ENCODE data around the gene XPO5.

Gene XPO5

GRCh38 chr6:43517505-43518357, 58.1 kb downstream of the XPO5 start:
- Histone ChIP-seq H3K9me3 (ENCODE audit: control insufficient read depth, low read length) (no peaks in the 10 kb centered on the region), H3K36me3 (ENCODE audit: control insufficient read depth, insufficient read depth, low read length) (peaks cover 74% of the 10 kb centered on the region), H3K4me3 (ENCODE audit: extremely low read depth, insufficient read depth, low read length, poor library complexity, severe bottlenecking) (peak overlapping the region; percentile 99), H3K4me1 (ENCODE audit: control insufficient read depth, insufficient read depth, low read length, poor library complexity, severe bottlenecking) (peaks cover 13% of the 10 kb centered on the region), H3K27ac (ENCODE audit: low read depth, low read length, severe bottlenecking) (peak overlapping the region; percentile 33)
- 8 to 11% methylated on average over 10 of the region's 10 CpGs for WGBS, 2 experiments (ENCODE audit: insufficient coverage in 2 of 2)

- Histone ChIP-seq H3K4me3 (ENCODE audit: extremely low read depth, insufficient read depth, low read length, poor library complexity, severe bottlenecking) (peak within 1 kb of the TSS; percentile 99), H3K27ac (ENCODE audit: low read depth, low read length, severe bottlenecking) (peak within 1 kb of the TSS; percentile 87)
- WGBS, 2 experiments (ENCODE audit: insufficient coverage in 2 of 2): 0% methylated on average over 48 to 55 of the region's 57 CpGs
Observed at GRCh38 chr6:43516697-43517504, 58.9 kb downstream of the XPO5 start, which contains the start of the genes POLR1C and YIPF3. Gene POLR1C (plus strand): TSS chr6:43517089. CDS start chr6:43517110, 21 bp downstream. Gene YIPF3 (minus strand): TSS chr6:43516926. CDS start chr6:43516807, 119 bp downstream.

GRCh38 chr6:43516367-43516696, 59.5 kb downstream of the XPO5 start:
- H3K4me1 ChIP-seq (ENCODE audit: control insufficient read depth, insufficient read depth, low read length, poor library complexity, severe bottlenecking): peaks cover 13% of the 10 kb centered on the region
- peak overlapping the region; percentile 87 for H3K27ac ChIP-seq (ENCODE audit: low read depth, low read length, severe bottlenecking)
- H3K36me3 ChIP-seq (ENCODE audit: control insufficient read depth, insufficient read depth, low read length): peaks cover 74% of the 10 kb centered on the region
- WGBS, 2 experiments (ENCODE audit: insufficient coverage in 2 of 2): 4 to 5% methylated on average over 10 of the region's 10 CpGs
- peak overlapping the region; percentile 99 for H3K4me3 ChIP-seq (ENCODE audit: extremely low read depth, insufficient read depth, low read length, poor library complexity, severe bottlenecking)
- no peaks in the 10 kb centered on the region for H3K9me3 ChIP-seq (ENCODE audit: control insufficient read depth, low read length)

More at GRCh38 chr6:43516697-43517504, 58.9 kb downstream of the XPO5 start, which contains the start of the genes POLR1C and YIPF3:
- Histone ChIP-seq H3K9me3 (ENCODE audit: control insufficient read depth, low read length) (no peaks in the 10 kb centered on the region), H3K36me3 (ENCODE audit: control insufficient read depth, insufficient read depth, low read length) (peaks cover 74% of the 10 kb centered on the region), H3K4me1 (ENCODE audit: control insufficient read depth, insufficient read depth, low read length, poor library complexity, severe bottlenecking) (peaks cover 13% of the 10 kb centered on the region)

GRCh38 chr6:43515808-43516207, 60.0 kb downstream of the XPO5 start:
- H3K9me3 ChIP-seq (ENCODE audit: control insufficient read depth, low read length): no peaks in the 10 kb centered on the region
- H3K27ac ChIP-seq (ENCODE audit: low read depth, low read length, severe bottlenecking): no peak overlapping the region
- H3K4me1 ChIP-seq (ENCODE audit: control insufficient read depth, insufficient read depth, low read length, poor library complexity, severe bottlenecking): peaks cover 13% of the 10 kb centered on the region
- peak overlapping the region; percentile 99 for H3K4me3 ChIP-seq (ENCODE audit: extremely low read depth, insufficient read depth, low read length, poor library complexity, severe bottlenecking)
- WGBS, 2 experiments (ENCODE audit: insufficient coverage in 2 of 2): 87 to 93% methylated on average over 9 of the region's 9 CpGs
- H3K36me3 ChIP-seq (ENCODE audit: control insufficient read depth, insufficient read depth, low read length): peaks cover 71% of the 10 kb centered on the region

- H3K27ac ChIP-seq (ENCODE audit: low read depth, low read length, severe bottlenecking): no peak overlapping the region
- WGBS, 2 experiments (ENCODE audit: insufficient coverage in 2 of 2): 94 to 99% methylated on average over 9 of the region's 11 CpGs
- no peaks in the 10 kb centered on the region for H3K9me3 ChIP-seq (ENCODE audit: control insufficient read depth, low read length)
- no peak overlapping the region for H3K4me3 ChIP-seq (ENCODE audit: extremely low read depth, insufficient read depth, low read length, poor library complexity, severe bottlenecking)
- peaks cover 7% of the 10 kb centered on the region for H3K4me1 ChIP-seq (ENCODE audit: control insufficient read depth, insufficient read depth, low read length, poor library complexity, severe bottlenecking)
- H3K36me3 ChIP-seq (ENCODE audit: control insufficient read depth, insufficient read depth, low read length): peaks cover 51% of the 10 kb centered on the region
Observed at GRCh38 chr6:43511824-43512415, 63.9 kb downstream of the XPO5 start.

GRCh38 chr6:43510827-43511163, 65.0 kb downstream of the XPO5 start:
- Histone ChIP-seq H3K4me1 (ENCODE audit: control insufficient read depth, insufficient read depth, low read length, poor library complexity, severe bottlenecking) (peaks cover 6% of the 10 kb centered on the region), H3K27ac (ENCODE audit: low read depth, low read length, severe bottlenecking) (no peak overlapping the region), H3K4me3 (ENCODE audit: extremely low read depth, insufficient read depth, low read length, poor library complexity, severe bottlenecking) (no peak overlapping the region), H3K9me3 (ENCODE audit: control insufficient read depth, low read length) (no peaks in the 10 kb centered on the region), H3K36me3 (ENCODE audit: control insufficient read depth, insufficient read depth, low read length) (peaks cover 53% of the 10 kb centered on the region)
- WGBS, 2 experiments (ENCODE audit: insufficient coverage in 2 of 2): 94 to 99% methylated on average over 7 to 9 of the region's 10 CpGs

- H3K36me3 ChIP-seq (ENCODE audit: control insufficient read depth, insufficient read depth, low read length): peaks cover 53% of the 10 kb centered on the region
- WGBS, 2 experiments (ENCODE audit: insufficient coverage in 2 of 2): 17 to 19% methylated on average over 76 to 88 of the region's 96 CpGs
- H3K9me3 ChIP-seq (ENCODE audit: control insufficient read depth, low read length): no peaks in the 10 kb centered on the region
- H3K4me3 ChIP-seq (ENCODE audit: extremely low read depth, insufficient read depth, low read length, poor library complexity, severe bottlenecking): peak within 1 kb of the TSS; percentile 56
- H3K4me1 ChIP-seq (ENCODE audit: control insufficient read depth, insufficient read depth, low read length, poor library complexity, severe bottlenecking): peaks cover under 1% of the 10 kb centered on the region
- H3K27ac ChIP-seq (ENCODE audit: low read depth, low read length, severe bottlenecking): no peak within 1 kb of the TSS
Observed at GRCh38 chr6:43509984-43510826, 65.6 kb downstream of the XPO5 start, which contains the start of gene LRRC73. Gene LRRC73 (minus strand): TSS chr6:43510346. CDS start chr6:43509785, 561 bp downstream.

DNA sequence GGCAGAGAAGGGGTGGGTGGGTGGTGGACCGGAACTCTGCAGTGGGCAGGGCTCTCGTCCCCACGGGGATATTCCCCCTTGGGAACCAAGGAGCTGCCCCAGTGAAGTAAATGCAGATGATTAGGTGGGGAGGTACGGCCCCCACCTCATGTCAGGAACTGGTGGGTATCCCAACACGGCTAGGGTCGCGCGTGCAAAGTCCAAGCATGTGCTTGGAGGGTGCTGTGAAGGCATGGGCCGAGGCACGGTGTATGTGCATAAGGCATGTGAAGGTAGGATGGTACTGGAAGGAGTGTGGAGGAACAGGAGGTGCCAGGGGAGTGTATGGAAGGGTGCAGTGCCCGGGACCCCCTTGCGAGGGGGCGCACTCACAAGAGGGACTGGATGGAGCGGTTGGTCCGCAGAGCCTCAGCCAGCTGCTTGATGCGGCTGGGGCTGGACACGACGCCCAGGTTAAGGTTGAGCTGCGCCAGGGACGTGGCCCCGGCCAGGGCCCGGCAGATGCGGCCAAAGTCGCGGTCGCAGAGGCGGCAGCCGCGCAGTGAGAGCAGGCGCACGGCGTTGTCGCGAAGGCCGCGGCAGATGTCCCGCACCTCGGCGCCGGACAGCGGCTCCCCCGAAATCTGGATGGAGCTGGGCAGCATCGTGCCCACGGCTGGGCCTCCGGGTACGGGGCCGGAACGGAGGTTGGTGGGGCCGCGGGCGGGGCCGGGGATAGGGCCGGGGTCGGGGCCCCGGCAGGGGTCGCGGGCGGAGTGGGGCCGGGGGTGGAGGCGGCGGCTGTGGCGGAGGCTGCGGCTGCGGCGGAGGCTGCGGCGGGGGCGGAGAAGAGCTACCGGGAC, 66.5 kb downstream of the XPO5 start:
- Histone ChIP-seq H3K27ac (ENCODE audit: low read depth, low read length, severe bottlenecking) (no peak overlapping the region), H3K36me3 (ENCODE audit: control insufficient read depth, insufficient read depth, low read length) (peaks cover 53% of the 10 kb centered on the region), H3K9me3 (ENCODE audit: control insufficient read depth, low read length) (no peaks in the 10 kb centered on the region), H3K4me1 (ENCODE audit: control insufficient read depth, insufficient read depth, low read length, poor library complexity, severe bottlenecking) (no peaks in the 10 kb centered on the region), H3K4me3 (ENCODE audit: extremely low read depth, insufficient read depth, low read length, poor library complexity, severe bottlenecking) (peak overlapping the region; percentile 56)
- WGBS, 2 experiments (ENCODE audit: insufficient coverage in 2 of 2): 12 to 20% methylated on average over 41 to 59 of the region's 69 CpGs

DNA sequence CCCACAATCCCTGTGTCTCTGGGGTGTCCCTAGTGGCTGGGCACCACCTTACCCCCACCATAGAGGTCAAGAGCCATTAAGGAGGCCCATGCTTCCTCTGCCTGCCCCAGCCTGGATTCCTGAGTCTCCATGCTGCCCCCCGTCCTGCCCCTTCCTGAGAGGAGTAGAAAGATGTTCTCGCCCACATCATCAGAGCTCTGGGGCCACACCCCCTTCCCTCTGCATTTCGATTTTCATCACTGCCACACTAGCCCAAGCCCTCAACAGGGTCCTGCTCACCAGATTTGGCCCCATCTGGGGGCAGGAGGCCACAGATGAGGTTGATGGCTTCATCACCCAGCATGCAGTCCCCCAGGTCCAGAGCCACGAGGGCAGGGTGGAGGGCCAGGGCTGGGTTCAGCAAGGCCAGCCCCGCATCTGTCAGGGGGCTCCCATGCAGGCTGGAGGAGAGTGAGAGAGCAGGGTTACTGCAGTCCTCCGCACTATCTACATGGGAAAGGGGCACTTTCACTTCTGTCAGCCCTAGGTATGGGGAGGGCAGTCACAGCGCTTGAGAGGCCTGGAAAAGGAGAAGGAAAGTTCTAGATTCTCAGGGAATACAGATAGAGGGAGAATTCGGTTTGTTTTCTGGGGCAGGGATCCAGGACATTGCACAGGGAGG, 67.2 kb downstream of the XPO5 start:
- Histone ChIP-seq H3K9me3 (ENCODE audit: control insufficient read depth, low read length) (no peaks in the 10 kb centered on the region), H3K27ac (ENCODE audit: low read depth, low read length, severe bottlenecking) (no peak overlapping the region), H3K4me3 (ENCODE audit: extremely low read depth, insufficient read depth, low read length, poor library complexity, severe bottlenecking) (no peak overlapping the region), H3K36me3 (ENCODE audit: control insufficient read depth, insufficient read depth, low read length) (peaks cover 50% of the 10 kb centered on the region), H3K4me1 (ENCODE audit: control insufficient read depth, insufficient read depth, low read length, poor library complexity, severe bottlenecking) (no peaks in the 10 kb centered on the region)
- 69 to 76% methylated on average over 6 to 8 of the region's 8 CpGs for WGBS, 2 experiments (ENCODE audit: insufficient coverage in 2 of 2)
